ENCODE results near the gene PIK3C2G.

The PIK3C2G gene

DNA sequence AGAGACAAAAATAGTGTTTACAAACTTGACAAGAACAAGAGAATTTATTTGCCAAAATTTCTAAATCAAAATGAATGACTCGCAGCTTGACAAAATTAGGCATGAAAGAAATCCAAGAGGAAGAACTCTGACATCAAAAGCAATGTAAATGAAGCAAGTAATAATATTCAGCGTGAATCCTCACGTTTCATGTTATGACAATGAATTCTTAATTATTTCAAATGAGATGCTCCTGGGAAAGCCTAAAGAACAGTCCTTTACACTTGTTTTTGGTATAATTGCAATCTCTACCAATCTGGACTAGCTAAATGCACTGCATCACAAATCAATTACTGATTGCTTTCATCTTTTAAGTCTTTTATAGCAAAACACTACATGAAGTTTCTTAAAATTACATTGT lies 29.1 kb downstream of the PIK3C2G start:
- TF ChIP-seq, protein P1, sequence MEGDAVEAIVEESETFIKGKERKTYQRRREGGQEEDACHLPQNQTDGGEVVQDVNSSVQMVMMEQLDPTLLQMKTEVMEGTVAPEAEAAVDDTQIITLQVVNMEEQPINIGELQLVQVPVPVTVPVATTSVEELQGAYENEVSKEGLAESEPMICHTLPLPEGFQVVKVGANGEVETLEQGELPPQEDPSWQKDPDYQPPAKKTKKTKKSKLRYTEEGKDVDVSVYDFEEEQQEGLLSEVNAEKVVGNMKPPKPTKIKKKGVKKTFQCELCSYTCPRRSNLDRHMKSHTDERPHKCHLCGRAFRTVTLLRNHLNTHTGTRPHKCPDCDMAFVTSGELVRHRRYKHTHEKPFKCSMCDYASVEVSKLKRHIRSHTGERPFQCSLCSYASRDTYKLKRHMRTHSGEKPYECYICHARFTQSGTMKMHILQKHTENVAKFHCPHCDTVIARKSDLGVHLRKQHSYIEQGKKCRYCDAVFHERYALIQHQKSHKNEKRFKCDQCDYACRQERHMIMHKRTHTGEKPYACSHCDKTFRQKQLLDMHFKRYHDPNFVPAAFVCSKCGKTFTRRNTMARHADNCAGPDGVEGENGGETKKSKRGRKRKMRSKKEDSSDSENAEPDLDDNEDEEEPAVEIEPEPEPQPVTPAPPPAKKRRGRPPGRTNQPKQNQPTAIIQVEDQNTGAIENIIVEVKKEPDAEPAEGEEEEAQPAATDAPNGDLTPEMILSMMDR (IDR thresholded peaks at IDR 0.05), result no peak
- no peak for TF ChIP-seq ZFX (IDR thresholded peaks at IDR 0.05; ENCODE audit: borderline replicate concordance)
- H3K27ac ChIP-seq, result no peak overlapping the region

DNA sequence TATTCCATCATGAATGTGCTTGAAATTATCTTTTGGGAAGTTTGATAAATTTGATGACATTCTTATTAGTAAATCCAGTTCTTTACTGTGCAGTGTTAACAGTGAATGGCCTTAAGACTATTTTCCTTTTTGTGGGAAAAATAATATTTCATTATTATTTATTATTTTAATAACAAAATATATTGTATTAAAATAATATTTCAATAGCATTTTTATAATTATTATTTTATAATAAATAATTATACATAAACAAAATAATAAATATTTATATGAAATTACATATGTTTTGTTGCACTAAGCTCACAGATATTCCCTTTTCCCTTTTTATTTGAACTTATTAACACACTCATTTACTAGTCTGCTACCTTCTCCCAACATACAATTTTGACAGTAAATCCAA lies 33.6 kb downstream of the PIK3C2G start:
- TF ChIP-seq, protein P1 (IDR thresholded peaks at IDR 0.05), result no peak
- TF ChIP-seq ZFX (IDR thresholded peaks at IDR 0.05; ENCODE audit: borderline replicate concordance), result no peak
- no peak overlapping the region for H3K27ac ChIP-seq

- TF ChIP-seq, protein P1 (IDR thresholded peaks at IDR 0.05), result no peak
- no peak for TF ChIP-seq ZFX (IDR thresholded peaks at IDR 0.05; ENCODE audit: borderline replicate concordance)
- no peak overlapping the region for H3K27ac ChIP-seq
These were observed 35.0 kb downstream of the PIK3C2G start for GRCh38 chr12:18296201-18296908.

DNA sequence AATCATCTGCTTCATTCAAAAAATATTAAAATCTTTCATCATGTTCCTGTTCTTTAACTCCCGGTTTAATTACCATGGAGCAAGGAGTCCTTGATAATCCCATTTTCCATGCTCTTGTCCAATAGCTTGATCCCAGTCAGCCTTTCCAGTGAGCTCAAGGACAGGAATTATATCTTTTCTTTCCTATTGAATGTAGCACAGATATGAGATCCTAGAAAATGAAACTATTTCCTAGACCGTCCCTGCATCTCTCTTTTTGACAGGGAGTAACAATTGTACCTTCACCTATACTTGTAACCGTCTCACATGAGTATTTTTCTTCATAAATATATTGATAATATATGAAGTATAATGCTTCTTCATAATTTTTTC lies 35.6 kb downstream of the PIK3C2G start:
- H3K27ac ChIP-seq, result no peak overlapping the region
- TF ChIP-seq, protein P1 (IDR thresholded peaks at IDR 0.05), result no peak
- no peak for TF ChIP-seq ZFX (IDR thresholded peaks at IDR 0.05; ENCODE audit: borderline replicate concordance)

DNA sequence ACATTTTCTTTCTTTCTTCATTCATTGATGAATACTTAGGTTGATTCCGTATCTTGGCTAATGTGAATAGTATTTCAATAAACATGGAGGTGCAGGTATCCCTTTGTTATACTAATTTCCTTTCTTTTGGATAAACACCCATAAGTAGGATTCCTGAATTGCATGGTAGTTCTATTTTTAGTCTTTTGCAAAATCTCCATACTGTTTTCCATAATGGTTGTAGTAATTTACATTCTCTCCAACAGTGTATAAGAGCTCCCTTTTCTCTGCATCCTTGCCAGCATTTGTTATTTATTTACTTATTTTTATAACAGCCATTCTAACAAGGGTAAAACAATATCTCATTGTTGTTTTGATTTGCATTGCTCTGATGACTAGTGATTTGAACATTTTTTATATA lies 36.6 kb downstream of the PIK3C2G start:
- H3K27ac ChIP-seq, result no peak overlapping the region
- no peak for TF ChIP-seq ZFX (IDR thresholded peaks at IDR 0.05; ENCODE audit: borderline replicate concordance)

DNA sequence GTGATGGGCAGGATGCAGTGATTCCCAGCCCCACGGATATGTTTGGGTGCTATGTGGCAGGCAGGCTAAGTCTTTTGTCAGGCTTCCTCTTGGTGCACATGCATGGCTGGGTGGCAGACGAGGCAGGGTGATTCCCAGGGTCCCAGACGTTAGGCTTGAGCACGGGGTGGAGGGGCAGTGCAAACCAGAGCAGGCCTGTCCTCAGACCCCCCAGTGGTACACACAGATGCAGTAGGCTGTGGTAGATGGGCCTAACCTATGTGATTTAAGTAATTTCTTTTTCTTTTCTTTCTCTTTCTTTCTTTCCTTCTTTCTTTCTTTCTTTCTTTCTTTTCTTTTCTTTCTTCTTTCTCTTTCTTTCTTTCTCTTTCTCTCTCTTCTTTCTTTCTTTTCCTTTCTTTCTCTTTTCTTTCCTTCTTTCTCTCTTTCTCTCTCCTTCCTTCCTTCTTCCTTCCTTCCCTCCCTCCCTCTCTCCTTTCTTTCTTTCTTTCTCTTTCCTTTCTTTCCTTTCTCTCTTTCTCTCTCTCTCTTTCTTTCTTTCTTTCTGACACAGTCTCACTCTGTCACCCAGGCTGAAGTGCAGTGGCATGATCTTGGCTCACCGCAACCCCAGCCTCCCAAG lies 41.6 kb downstream of the PIK3C2G start:
- H3K27ac ChIP-seq, result no peak overlapping the region
- TF ChIP-seq, protein P1 (IDR thresholded peaks at IDR 0.05), result no peak
- TF ChIP-seq ZFX (IDR thresholded peaks at IDR 0.05; ENCODE audit: borderline replicate concordance), result no peak

- TF ChIP-seq, protein P1 (IDR thresholded peaks at IDR 0.05), result no peak
- TF ChIP-seq ZFX (IDR thresholded peaks at IDR 0.05; ENCODE audit: borderline replicate concordance), result no peak
- no peak overlapping the region for H3K27ac ChIP-seq
These were observed 43.3 kb downstream of the PIK3C2G start for GRCh38 chr12:18304609-18305008.
